NCI-H1436 treated with DMSO at 0.1 percent for 48 hours (cell line): Measurements from ENCODE around the gene RICTOR.

Source experiments
- DNase-seq: peaks from one replicate; lab custom pipeline; 2025; lab: John Stamatoyannopoulos, UW

Gene RICTOR

DNA sequence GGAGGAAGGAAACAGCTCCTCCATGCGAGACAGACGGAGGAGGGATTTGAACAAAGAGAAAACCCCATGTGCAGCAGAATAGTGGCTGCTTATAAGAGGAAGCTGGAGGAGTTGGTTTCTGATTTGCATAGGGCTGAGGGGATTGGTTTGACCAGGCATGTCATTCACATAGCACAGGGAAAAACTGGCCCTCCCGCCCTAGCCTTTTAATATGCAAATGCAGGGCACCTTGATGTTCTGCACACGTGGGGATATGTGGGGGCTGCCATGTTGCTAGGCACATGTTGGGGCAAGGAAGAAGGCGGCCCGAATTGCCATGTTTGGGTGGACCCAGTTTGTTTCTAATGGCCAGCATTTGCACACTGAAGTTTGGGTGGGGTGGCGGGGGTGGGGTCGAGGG, 186.2 kb downstream of the RICTOR start:
- DNase-seq: no peak
